ENCODE data around the gene PDCD1LG2. TPM values are rescaled to one million over a fixed set of nuclear protein-coding genes. Genes with fewer than 3 reads are reported as not detected.
"Not testable (repeated sequence)": the region's sequence is repeated elsewhere in the genome, so short reads cannot be mapped to it uniquely, and the experiment has no call there.

Gene PDCD1LG2
- total and polyA plus RNA-seq, 3 donors from 2014 or later, result 0.63 to 2.4 (median 0.81) TPM

- no peak for TF ChIP-seq CTCF (IDR thresholded peaks at IDR 0.05)
- no peak for TF ChIP-seq POLR2A (IDR thresholded peaks at IDR 0.05)
- Histone ChIP-seq H3K27me3 (no peaks in the 10 kb centered on the region), H3K36me3 (ENCODE audit: low read depth, missing control alignments) (no peaks in the 10 kb centered on the region), H3K9me3 (no peaks in the 10 kb centered on the region), H3K4me1 (no peaks in the 10 kb centered on the region), H3K27ac (no peak overlapping the region), H3K4me3 (no peak overlapping the region)
- no peak for DNase-seq
- intact Hi-C loops (cut with DNase I; ENCODE audit: low total_unique reads), result no loop called here
- WGBS, 2 donors, result 73 to 93% methylated on average over 2 of the region's 2 CpGs
Observed at GRCh38 chr9:5577225-5577624, 66.9 kb downstream of the PDCD1LG2 start.

GRCh38 chr9:5578018-5578697 is 67.8 kb downstream of the PDCD1LG2 start:
- Histone ChIP-seq H3K4me3 (no peak overlapping the region), H3K27me3 (no peaks in the 10 kb centered on the region), H3K9me3 (no peaks in the 10 kb centered on the region), H3K4me1 (no peaks in the 10 kb centered on the region), H3K27ac (no peak overlapping the region), H3K36me3 (ENCODE audit: low read depth, missing control alignments) (no peaks in the 10 kb centered on the region)
- intact Hi-C loops (cut with DNase I; ENCODE audit: low total_unique reads), result no loop called here
- DNase-seq, result no peak
- no peak for TF ChIP-seq POLR2A (IDR thresholded peaks at IDR 0.05)
- no peak for TF ChIP-seq CTCF (IDR thresholded peaks at IDR 0.05)

- no peak for DNase-seq
- no peak for TF ChIP-seq POLR2A (IDR thresholded peaks at IDR 0.05)
- TF ChIP-seq CTCF (IDR thresholded peaks at IDR 0.05), result no peak
- intact Hi-C loops (cut with DNase I; ENCODE audit: low total_unique reads), result no loop called here
Observed at GRCh38 chr9:5578698-5579085, 68.4 kb downstream of the PDCD1LG2 start.

GRCh38 chr9:5579881-5580280 is 69.5 kb downstream of the PDCD1LG2 start:
- Histone ChIP-seq H3K4me3 (no peak overlapping the region), H3K27me3 (no peaks in the 10 kb centered on the region), H3K4me1 (no peaks in the 10 kb centered on the region), H3K27ac (no peak overlapping the region), H3K36me3 (ENCODE audit: low read depth, missing control alignments) (no peaks in the 10 kb centered on the region), H3K9me3 (no peaks in the 10 kb centered on the region)
- 80 to 90% methylated on average over 1 of the region's 1 CpG for WGBS, 2 donors
- intact Hi-C loops (cut with DNase I; ENCODE audit: low total_unique reads), result no loop called here
- TF ChIP-seq POLR2A (IDR thresholded peaks at IDR 0.05) (no peak), CTCF (IDR thresholded peaks at IDR 0.05) (no peak)
- no peak for DNase-seq

More at GRCh38 chr9:5578698-5579085, 68.4 kb downstream of the PDCD1LG2 start:
- no peak overlapping the region for H3K27ac ChIP-seq
- no peaks in the 10 kb centered on the region for H3K27me3 ChIP-seq
- no peaks in the 10 kb centered on the region for H3K36me3 ChIP-seq (ENCODE audit: low read depth, missing control alignments)
- no peaks in the 10 kb centered on the region for H3K4me1 ChIP-seq
- H3K4me3 ChIP-seq, result no peak overlapping the region
- H3K9me3 ChIP-seq, result no peaks in the 10 kb centered on the region

GRCh38 chr9:5580650-5581049 is 70.3 kb downstream of the PDCD1LG2 start:
- Histone ChIP-seq H3K9me3 (no peaks in the 10 kb centered on the region), H3K4me3 (no peak overlapping the region), H3K27me3 (no peaks in the 10 kb centered on the region), H3K27ac (no peak overlapping the region), H3K4me1 (no peaks in the 10 kb centered on the region), H3K36me3 (ENCODE audit: low read depth, missing control alignments) (no peaks in the 10 kb centered on the region)
- no peak for DNase-seq
- intact Hi-C loops (cut with DNase I; ENCODE audit: low total_unique reads), result no loop called here
- WGBS, 2 donors, result 93 to 94% methylated on average over 3 of the region's 3 CpGs
- TF ChIP-seq POLR2A (IDR thresholded peaks at IDR 0.05), result no peak
- TF ChIP-seq CTCF (IDR thresholded peaks at IDR 0.05), result no peak

GRCh38 chr9:5581706-5582105 is 71.4 kb downstream of the PDCD1LG2 start:
- H3K4me1 ChIP-seq; DNase-seq; H3K4me3 ChIP-seq; H3K9me3 ChIP-seq; H3K27me3 ChIP-seq; H3K36me3 ChIP-seq (ENCODE audit: low read depth, missing control alignments); intact Hi-C loops (cut with DNase I; ENCODE audit: low total_unique reads); H3K27ac ChIP-seq: not testable (repeated sequence)
- 84 to 97% methylated on average over 2 of the region's 2 CpGs for WGBS, 2 donors
